ENCODE results near the gene PKNOX2.

DNA sequence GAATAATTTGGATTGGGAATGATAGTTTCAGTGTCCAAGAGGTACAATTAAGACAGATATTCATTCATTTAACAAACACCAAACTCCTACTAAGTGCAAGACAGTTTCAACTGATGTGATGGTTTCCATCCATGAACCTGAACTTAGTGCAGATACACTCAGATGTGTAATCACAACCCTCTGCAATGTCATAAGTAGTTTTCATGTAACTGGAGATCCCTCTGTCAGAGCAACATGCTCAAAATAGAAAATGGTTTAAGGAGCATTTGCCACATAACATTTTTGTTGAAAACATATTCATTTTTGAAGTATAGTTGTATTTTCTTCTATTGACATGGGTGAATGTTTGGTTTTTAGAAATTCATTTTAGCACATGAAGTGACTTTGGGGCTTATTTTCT lies 16.5 kb upstream of the PKNOX2 start:
- TF ChIP-seq, protein P1, sequence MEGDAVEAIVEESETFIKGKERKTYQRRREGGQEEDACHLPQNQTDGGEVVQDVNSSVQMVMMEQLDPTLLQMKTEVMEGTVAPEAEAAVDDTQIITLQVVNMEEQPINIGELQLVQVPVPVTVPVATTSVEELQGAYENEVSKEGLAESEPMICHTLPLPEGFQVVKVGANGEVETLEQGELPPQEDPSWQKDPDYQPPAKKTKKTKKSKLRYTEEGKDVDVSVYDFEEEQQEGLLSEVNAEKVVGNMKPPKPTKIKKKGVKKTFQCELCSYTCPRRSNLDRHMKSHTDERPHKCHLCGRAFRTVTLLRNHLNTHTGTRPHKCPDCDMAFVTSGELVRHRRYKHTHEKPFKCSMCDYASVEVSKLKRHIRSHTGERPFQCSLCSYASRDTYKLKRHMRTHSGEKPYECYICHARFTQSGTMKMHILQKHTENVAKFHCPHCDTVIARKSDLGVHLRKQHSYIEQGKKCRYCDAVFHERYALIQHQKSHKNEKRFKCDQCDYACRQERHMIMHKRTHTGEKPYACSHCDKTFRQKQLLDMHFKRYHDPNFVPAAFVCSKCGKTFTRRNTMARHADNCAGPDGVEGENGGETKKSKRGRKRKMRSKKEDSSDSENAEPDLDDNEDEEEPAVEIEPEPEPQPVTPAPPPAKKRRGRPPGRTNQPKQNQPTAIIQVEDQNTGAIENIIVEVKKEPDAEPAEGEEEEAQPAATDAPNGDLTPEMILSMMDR (conservative IDR thresholded peaks at IDR 0.05; ENCODE audit: low read length) = no peak
- no peak for TF ChIP-seq EZH2phosphoT487 (IDR thresholded peaks at IDR 0.05; ENCODE audit: borderline replicate concordance, low read depth, low read length)

Measured in OCI-LY7 (cell line).